GM23338 (cell line): ENCODE measurements around the gene LAPTM5. TPM values are rescaled to one million over a fixed set of nuclear protein-coding genes. Genes with fewer than 3 reads are reported as not detected.

ENCODE experiments used
- ATAC-seq: fragments of 200-7000 bp; cut with Tn5 transposase; 3 replicates; pipeline ENCODE4 v1.9.1; 2020
- DNase-seq: peaks from one replicate; pipeline ENCODE4 v3.0.0-alpha.2; 2015; ENCODE audit warnings: low spot score
- H2AFZ ChIP-seq: fragments of 200-600 bp; sonication (generic); 2 replicates; pipeline ENCODE4 v1.8.0; 2016; ENCODE audit warnings: antibody characterized with exemption, mild to moderate bottlenecking, moderate library complexity
- H3F3A ChIP-seq: fragments of 200-600 bp; sonication (generic); replicated peaks from 2 replicates; pipeline ENCODE4 v1.8.0; 2017; ENCODE audit warnings: antibody characterized with exemption, mixed run types, low read depth
- H3K27ac ChIP-seq: fragments of 200-600 bp; sonication (generic); 2 replicates; pipeline ENCODE4 v1.6.1; 2016; ENCODE audit warnings: low read depth
- H3K27me3 ChIP-seq: fragments of 200-600 bp; sonication (generic); 2 replicates; pipeline ENCODE4 v1.8.0; 2016; ENCODE audit warnings: mild to moderate bottlenecking, mixed run types, moderate library complexity; ENCODE audit not compliant: insufficient read depth
- H3K36me3 ChIP-seq: fragments of 200-600 bp; sonication (generic); 2 replicates; pipeline ENCODE4 v1.8.0; 2016; ENCODE audit warnings: mild to moderate bottlenecking; ENCODE audit not compliant: insufficient read depth
- H3K4me1 ChIP-seq: fragments of 200-600 bp; sonication (generic); 2 replicates; pipeline ENCODE4 v1.8.0; 2016; ENCODE audit warnings: mild to moderate bottlenecking, moderate library complexity; ENCODE audit not compliant: insufficient read depth
- H3K4me2 ChIP-seq: fragments of 200-600 bp; sonication (generic); 2 replicates; pipeline ENCODE4 v1.7.1; 2017; ENCODE audit warnings: mixed run types
- H3K4me3 ChIP-seq: fragments of 200-600 bp; sonication (generic); 2 replicates; pipeline ENCODE4 v1.6.1; 2016; ENCODE audit warnings: mixed run types
- H3K79me2 ChIP-seq: fragments of 200-600 bp; sonication (generic); replicated peaks from 2 replicates; pipeline ENCODE4 v1.8.0; 2017; ENCODE audit warnings: mild to moderate bottlenecking; ENCODE audit not compliant: insufficient read depth
- H3K9me2 ChIP-seq: fragments of 200-600 bp; sonication (generic); 2 replicates; pipeline ENCODE4 v1.8.0; 2017; ENCODE audit not compliant: insufficient read depth
- H4K20me1 ChIP-seq: fragments of 200-600 bp; sonication (generic); replicated peaks from 2 replicates; pipeline ENCODE4 v1.8.0; 2017; ENCODE audit warnings: mild to moderate bottlenecking; ENCODE audit not compliant: insufficient read depth
- H3K27ac Mint-ChIP-seq: 2 replicates; pipeline ENCODE4 v1.8.0; 2020; ENCODE audit warnings: inconsistent platforms, mild to moderate bottlenecking, moderate library complexity, mixed read lengths
- H3K27me3 Mint-ChIP-seq: 3 replicates; pipeline ENCODE4 v1.8.0; 2022; ENCODE audit warnings: low read depth, mild to moderate bottlenecking, moderate library complexity, mixed read lengths, inconsistent platforms; ENCODE audit not compliant: insufficient read depth, poor library complexity
- H3K36me3 Mint-ChIP-seq: 3 replicates; pipeline ENCODE4 v1.8.0; 2021; ENCODE audit warnings: low read depth, mild to moderate bottlenecking, inconsistent platforms, moderate library complexity, mixed read lengths
- H3K4me1 Mint-ChIP-seq: 3 replicates; pipeline ENCODE4 v1.8.0; 2020; ENCODE audit warnings: mild to moderate bottlenecking, inconsistent platforms, mixed read lengths
- H3K4me3 Mint-ChIP-seq: 3 replicates; pipeline ENCODE4 v1.8.0; 2021; ENCODE audit warnings: moderate library complexity, mild to moderate bottlenecking, inconsistent platforms, mixed read lengths
- H3K9me3 Mint-ChIP-seq: 3 replicates; pipeline ENCODE4 v1.8.0; 2020; ENCODE audit warnings: moderate library complexity, mild to moderate bottlenecking, inconsistent platforms, mixed read lengths
- CREB1 ChIP-seq: fragments of 250-450 bp; sonication (Bioruptor Pico); IDR thresholded peaks from 2 replicates; pipeline ENCODE4 v1.5.0; 2020; ENCODE audit warnings: low read depth, mild to moderate bottlenecking, moderate library complexity
- EZH2 ChIP-seq: fragments of 200-600 bp; sonication (generic); IDR thresholded peaks from one replicate; pipeline ENCODE4 v1.8.0; 2017; ENCODE audit warnings: antibody characterized with exemption, mild to moderate bottlenecking, low read depth; ENCODE audit not compliant: unreplicated experiment
- EZH2phosphoT487 ChIP-seq: fragments of 200-600 bp; sonication (generic); IDR thresholded peaks from one replicate; pipeline ENCODE4 v1.8.1; 2018; ENCODE audit warnings: antibody characterized with exemption; ENCODE audit not compliant: unreplicated experiment
- JUNB ChIP-seq: IDR thresholded peaks from one replicate; pipeline ENCODE4 v1.6.1; 2016; ENCODE audit warnings: antibody characterized with exemption; ENCODE audit not compliant: unreplicated experiment
- NANOG ChIP-seq: IDR thresholded peaks from 2 replicates; pipeline ENCODE4 v1.6.1; 2016; ENCODE audit warnings: antibody characterized with exemption, borderline replicate concordance
- POLR2AphosphoS5 ChIP-seq: IDR thresholded peaks from 2 replicates; pipeline ENCODE4 v1.6.1; 2016; ENCODE audit warnings: antibody characterized with exemption, low read depth
- STAT1 ChIP-seq: IDR thresholded peaks from one replicate; pipeline ENCODE4 v1.6.1; 2016; ENCODE audit warnings: antibody characterized with exemption; ENCODE audit not compliant: unreplicated experiment
- ZNF331 ChIP-seq: fragments of 250-450 bp; sonication (Bioruptor Pico); IDR thresholded peaks from 2 replicates; pipeline ENCODE4 v1.5.0; 2020; ENCODE audit warnings: low read depth, mild to moderate bottlenecking, moderate library complexity
- polyA plus RNA-seq: library from polyadenylated mRNA; unstranded; fragments of >200 nt; fragmentation: Nextera tagmentation; extraction: Ambion mirVana; gene quantifications from 2 replicates; pipeline ENCODE4 v1.2.1, GENCODE V29; 2016
- total RNA-seq: library from RNA; depleted of rRNA; stranded (reverse); fragments of >200 nt; shearing (Covaris generic); gene quantifications from 2 replicates; pipeline ENCODE4 v1.2.3, GENCODE V29; 2014
- TF ChIP-seq, protein P1 (sequence below): fragments of 250-450 bp; sonication (Bioruptor Pico); IDR thresholded peaks from 2 replicates; pipeline ENCODE4 v1.5.0; 2020; ENCODE audit warnings: mild to moderate bottlenecking, moderate library complexity
- TF ChIP-seq, protein P2 (sequence below): IDR thresholded peaks from one replicate; pipeline ENCODE4 v1.6.1; 2018; ENCODE audit warnings: antibody characterized with exemption; ENCODE audit not compliant: unreplicated experiment
- TF ChIP-seq, protein P3 (sequence below): IDR thresholded peaks from 2 replicates; pipeline ENCODE4 v1.6.1; 2016; ENCODE audit warnings: antibody characterized with exemption

The LAPTM5 gene
- total and polyA plus RNA-seq, 2 experiments from 2014 or later, result 0.21 TPM; not detected in 1

DNA sequence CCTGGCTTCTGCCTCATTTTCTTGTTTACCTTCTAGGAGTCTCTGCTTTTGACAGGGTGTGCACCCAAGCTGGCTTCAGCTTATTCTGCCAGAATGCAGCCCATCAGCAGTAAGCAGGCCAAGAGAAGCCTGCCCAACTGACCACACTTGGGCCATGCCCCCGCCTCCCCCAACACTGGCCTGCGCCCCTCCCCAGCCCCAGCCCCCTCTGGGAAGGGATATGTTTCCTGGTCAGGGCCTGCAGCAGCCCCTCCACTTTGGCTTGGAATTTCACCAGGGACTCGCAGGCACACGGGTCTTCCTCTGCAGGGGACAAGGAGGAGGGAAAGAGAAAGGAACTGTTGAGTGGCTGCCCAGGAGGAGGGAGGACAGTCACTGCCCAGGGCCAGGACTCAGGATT is 43.5 kb downstream of the LAPTM5 start:
- Histone ChIP-seq H4K20me1 (no peaks in the 10 kb centered on the region), H3K4me2 (no peak overlapping the region), H2AFZ (no peak overlapping the region), H3K27ac (no peak overlapping the region), H3K36me3 (no peaks in the 10 kb centered on the region), H3K4me1 (no peaks in the 10 kb centered on the region), H3K9me2 (peaks cover 3% of the 10 kb centered on the region; the same call in 1 of the 2 replicates), H3K27me3 (no peaks in the 10 kb centered on the region), H3K79me2 (no peaks in the 10 kb centered on the region), H3K4me3 (no peak overlapping the region), H3F3A (no peaks in the 10 kb centered on the region)
- no peak for TF ChIP-seq CREB1 (CRISPR knock-in tag)
- TF ChIP-seq JUNB, result no peak
- no peak for TF ChIP-seq POLR2AphosphoS5
- no peak for TF ChIP-seq NANOG
- TF ChIP-seq EZH2phosphoT487, result no peak
- no peak for TF ChIP-seq EZH2
- TF ChIP-seq, protein P1, sequence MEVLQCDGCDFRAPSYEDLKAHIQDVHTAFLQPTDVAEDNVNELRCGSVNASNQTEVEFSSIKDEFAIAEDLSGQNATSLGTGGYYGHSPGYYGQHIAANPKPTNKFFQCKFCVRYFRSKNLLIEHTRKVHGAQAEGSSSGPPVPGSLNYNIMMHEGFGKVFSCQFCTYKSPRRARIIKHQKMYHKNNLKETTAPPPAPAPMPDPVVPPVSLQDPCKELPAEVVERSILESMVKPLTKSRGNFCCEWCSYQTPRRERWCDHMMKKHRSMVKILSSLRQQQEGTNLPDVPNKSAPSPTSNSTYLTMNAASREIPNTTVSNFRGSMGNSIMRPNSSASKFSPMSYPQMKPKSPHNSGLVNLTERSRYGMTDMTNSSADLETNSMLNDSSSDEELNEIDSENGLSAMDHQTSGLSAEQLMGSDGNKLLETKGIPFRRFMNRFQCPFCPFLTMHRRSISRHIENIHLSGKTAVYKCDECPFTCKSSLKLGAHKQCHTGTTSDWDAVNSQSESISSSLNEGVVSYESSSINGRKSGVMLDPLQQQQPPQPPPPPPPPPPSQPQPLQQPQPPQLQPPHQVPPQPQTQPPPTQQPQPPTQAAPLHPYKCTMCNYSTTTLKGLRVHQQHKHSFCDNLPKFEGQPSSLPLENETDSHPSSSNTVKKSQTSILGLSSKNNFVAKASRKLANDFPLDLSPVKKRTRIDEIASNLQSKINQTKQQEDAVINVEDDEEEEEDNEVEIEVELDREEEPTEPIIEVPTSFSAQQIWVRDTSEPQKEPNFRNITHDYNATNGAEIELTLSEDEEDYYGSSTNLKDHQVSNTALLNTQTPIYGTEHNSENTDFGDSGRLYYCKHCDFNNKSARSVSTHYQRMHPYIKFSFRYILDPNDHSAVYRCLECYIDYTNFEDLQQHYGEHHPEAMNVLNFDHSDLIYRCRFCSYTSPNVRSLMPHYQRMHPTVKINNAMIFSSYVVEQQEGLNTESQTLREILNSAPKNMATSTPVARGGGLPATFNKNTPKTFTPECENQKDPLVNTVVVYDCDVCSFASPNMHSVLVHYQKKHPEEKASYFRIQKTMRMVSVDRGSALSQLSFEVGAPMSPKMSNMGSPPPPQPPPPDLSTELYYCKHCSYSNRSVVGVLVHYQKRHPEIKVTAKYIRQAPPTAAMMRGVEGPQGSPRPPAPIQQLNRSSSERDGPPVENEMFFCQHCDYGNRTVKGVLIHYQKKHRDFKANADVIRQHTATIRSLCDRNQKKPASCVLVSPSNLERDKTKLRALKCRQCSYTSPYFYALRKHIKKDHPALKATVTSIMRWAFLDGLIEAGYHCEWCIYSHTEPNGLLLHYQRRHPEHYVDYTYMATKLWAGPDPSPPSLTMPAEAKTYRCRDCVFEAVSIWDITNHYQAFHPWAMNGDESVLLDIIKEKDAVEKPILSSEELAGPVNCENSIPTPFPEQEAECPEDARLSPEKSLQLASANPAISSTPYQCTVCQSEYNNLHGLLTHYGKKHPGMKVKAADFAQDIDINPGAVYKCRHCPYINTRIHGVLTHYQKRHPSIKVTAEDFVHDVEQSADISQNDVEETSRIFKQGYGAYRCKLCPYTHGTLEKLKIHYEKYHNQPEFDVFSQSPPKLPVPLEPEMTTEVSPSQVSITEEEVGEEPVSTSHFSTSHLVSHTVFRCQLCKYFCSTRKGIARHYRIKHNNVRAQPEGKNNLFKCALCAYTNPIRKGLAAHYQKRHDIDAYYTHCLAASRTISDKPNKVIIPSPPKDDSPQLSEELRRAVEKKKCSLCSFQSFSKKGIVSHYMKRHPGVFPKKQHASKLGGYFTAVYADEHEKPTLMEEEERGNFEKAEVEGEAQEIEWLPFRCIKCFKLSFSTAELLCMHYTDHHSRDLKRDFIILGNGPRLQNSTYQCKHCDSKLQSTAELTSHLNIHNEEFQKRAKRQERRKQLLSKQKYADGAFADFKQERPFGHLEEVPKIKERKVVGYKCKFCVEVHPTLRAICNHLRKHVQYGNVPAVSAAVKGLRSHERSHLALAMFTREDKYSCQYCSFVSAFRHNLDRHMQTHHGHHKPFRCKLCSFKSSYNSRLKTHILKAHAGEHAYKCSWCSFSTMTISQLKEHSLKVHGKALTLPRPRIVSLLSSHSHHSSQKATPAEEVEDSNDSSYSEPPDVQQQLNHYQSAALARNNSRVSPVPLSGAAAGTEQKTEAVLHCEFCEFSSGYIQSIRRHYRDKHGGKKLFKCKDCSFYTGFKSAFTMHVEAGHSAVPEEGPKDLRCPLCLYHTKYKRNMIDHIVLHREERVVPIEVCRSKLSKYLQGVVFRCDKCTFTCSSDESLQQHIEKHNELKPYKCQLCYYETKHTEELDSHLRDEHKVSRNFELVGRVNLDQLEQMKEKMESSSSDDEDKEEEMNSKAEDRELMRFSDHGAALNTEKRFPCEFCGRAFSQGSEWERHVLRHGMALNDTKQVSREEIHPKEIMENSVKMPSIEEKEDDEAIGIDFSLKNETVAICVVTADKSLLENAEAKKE (CRISPR knock-in tag), result no peak
- no peak for TF ChIP-seq STAT1
- no peak for TF ChIP-seq ZNF331 (CRISPR knock-in tag)
- TF ChIP-seq, protein P2, sequence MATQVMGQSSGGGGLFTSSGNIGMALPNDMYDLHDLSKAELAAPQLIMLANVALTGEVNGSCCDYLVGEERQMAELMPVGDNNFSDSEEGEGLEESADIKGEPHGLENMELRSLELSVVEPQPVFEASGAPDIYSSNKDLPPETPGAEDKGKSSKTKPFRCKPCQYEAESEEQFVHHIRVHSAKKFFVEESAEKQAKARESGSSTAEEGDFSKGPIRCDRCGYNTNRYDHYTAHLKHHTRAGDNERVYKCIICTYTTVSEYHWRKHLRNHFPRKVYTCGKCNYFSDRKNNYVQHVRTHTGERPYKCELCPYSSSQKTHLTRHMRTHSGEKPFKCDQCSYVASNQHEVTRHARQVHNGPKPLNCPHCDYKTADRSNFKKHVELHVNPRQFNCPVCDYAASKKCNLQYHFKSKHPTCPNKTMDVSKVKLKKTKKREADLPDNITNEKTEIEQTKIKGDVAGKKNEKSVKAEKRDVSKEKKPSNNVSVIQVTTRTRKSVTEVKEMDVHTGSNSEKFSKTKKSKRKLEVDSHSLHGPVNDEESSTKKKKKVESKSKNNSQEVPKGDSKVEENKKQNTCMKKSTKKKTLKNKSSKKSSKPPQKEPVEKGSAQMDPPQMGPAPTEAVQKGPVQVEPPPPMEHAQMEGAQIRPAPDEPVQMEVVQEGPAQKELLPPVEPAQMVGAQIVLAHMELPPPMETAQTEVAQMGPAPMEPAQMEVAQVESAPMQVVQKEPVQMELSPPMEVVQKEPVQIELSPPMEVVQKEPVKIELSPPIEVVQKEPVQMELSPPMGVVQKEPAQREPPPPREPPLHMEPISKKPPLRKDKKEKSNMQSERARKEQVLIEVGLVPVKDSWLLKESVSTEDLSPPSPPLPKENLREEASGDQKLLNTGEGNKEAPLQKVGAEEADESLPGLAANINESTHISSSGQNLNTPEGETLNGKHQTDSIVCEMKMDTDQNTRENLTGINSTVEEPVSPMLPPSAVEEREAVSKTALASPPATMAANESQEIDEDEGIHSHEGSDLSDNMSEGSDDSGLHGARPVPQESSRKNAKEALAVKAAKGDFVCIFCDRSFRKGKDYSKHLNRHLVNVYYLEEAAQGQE, result no peak
- TF ChIP-seq, protein P3, sequence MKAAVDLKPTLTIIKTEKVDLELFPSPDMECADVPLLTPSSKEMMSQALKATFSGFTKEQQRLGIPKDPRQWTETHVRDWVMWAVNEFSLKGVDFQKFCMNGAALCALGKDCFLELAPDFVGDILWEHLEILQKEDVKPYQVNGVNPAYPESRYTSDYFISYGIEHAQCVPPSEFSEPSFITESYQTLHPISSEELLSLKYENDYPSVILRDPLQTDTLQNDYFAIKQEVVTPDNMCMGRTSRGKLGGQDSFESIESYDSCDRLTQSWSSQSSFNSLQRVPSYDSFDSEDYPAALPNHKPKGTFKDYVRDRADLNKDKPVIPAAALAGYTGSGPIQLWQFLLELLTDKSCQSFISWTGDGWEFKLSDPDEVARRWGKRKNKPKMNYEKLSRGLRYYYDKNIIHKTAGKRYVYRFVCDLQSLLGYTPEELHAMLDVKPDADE, result no peak
- H3K4me1 Mint-ChIP-seq, result no peaks in the 10 kb centered on the region; the same call in 2 of the 3 replicates
- DNase-seq (no peak), ATAC-seq (no peak)
- peaks cover 33% of the 10 kb centered on the region for H3K9me3 Mint-ChIP-seq
- peaks cover 13% of the 10 kb centered on the region for H3K27me3 Mint-ChIP-seq
- peaks cover 15% of the 10 kb centered on the region for H3K36me3 Mint-ChIP-seq
- no peak overlapping the region for H3K27ac Mint-ChIP-seq
- H3K4me3 Mint-ChIP-seq, result no peak overlapping the region
